ENCODE measurements around the gene CENPS. TPM values are rescaled to one million over a fixed set of nuclear protein-coding genes. Genes with fewer than 3 reads are reported as not detected.

The CENPS gene
- total RNA-seq, result 1 to 10 TPM; 1.9 to 3.4 TPM

GRCh38 chr1:10430216-10431069 is at the start of gene CENPS:
Gene CENPS, plus strand, starts transcription at chr1:10430433. Its CDS starts 85 bp downstream, at chr1:10430518.
- Histone ChIP-seq H3K9me3 (no peaks in the 10 kb centered on the region), H3K27me3 (no peaks in the 10 kb centered on the region), H3K27ac (peak within 1 kb of the TSS; percentile 63 to 70), H3K36me3 (no peaks in the 10 kb centered on the region), H3K4me1 (peaks cover 0 to 18% of the 10 kb centered on the region in 2 donors), H3K4me3 (peak within 1 kb of the TSS; percentile 53 to 75)
- TF ChIP-seq, protein P1, sequence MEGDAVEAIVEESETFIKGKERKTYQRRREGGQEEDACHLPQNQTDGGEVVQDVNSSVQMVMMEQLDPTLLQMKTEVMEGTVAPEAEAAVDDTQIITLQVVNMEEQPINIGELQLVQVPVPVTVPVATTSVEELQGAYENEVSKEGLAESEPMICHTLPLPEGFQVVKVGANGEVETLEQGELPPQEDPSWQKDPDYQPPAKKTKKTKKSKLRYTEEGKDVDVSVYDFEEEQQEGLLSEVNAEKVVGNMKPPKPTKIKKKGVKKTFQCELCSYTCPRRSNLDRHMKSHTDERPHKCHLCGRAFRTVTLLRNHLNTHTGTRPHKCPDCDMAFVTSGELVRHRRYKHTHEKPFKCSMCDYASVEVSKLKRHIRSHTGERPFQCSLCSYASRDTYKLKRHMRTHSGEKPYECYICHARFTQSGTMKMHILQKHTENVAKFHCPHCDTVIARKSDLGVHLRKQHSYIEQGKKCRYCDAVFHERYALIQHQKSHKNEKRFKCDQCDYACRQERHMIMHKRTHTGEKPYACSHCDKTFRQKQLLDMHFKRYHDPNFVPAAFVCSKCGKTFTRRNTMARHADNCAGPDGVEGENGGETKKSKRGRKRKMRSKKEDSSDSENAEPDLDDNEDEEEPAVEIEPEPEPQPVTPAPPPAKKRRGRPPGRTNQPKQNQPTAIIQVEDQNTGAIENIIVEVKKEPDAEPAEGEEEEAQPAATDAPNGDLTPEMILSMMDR (IDR thresholded peaks at IDR 0.05), result peak; percentile 98 to 99
- DNase-seq (ENCODE audit: low spot score), result peak; percentile 85

GRCh38 chr1:10380594-10381275 is 49.5 kb upstream of the CENPS start:
- Histone ChIP-seq H3K27me3 (no peaks in the 10 kb centered on the region), H3K4me3 (no peak overlapping the region), H3K4me1 (peaks cover 0 to 11% of the 10 kb centered on the region in 2 donors), H3K27ac (peak overlapping the region in 1 of 2 donors; percentile 8), H3K9me3 (no peaks in the 10 kb centered on the region), H3K36me3 (no peaks in the 10 kb centered on the region)
- no peak for DNase-seq (ENCODE audit: low spot score)
- TF ChIP-seq, protein P1 (IDR thresholded peaks at IDR 0.05), result no peak

DNA sequence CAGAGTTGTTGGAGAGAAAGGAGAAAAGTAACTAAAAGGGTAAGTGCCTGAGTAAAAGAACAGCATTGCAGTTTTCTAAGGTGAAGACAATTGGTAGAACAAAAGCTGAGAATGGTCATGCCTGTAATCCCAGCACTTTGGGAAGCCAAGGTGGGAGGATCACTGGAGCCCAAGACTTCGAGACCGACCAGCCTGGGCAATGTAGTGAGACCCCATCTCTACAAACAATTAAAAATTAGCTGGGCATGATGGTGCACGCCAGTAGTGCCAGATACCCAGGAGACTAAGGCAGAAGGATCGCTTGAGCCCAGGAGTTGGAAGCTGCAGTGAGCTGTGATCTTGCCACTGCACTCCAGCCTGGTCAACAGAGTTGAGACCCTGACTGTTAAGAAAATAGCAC is 46.6 kb upstream of the CENPS start:
- TF ChIP-seq, protein P1 (IDR thresholded peaks at IDR 0.05), result no peak
- Histone ChIP-seq H3K36me3 (no peaks in the 10 kb centered on the region), H3K9me3 (no peaks in the 10 kb centered on the region), H3K4me1 (peaks cover 0 to 18% of the 10 kb centered on the region in 2 donors), H3K27me3 (no peaks in the 10 kb centered on the region), H3K4me3 (no peak overlapping the region), H3K27ac (no peak overlapping the region)
- DNase-seq (ENCODE audit: low spot score), result no peak

DNA sequence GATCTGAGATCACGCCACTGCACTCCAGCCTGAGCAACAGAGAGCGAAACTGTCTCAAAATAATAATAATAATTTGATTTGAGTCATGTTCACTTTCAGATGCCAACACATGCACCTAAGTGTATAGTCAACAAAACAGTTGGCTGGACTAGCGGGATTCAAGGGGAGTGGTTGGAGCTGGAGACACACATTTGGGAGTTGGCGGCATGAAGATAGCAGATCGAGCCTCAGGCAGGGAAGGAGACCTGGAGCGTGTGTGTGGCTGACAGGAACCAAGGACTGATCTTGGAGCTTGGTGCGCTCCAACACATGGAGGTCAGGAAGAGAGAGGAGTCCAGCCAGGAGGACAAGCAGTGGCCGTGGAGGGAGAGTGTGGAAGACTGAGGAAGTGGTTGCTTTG is 46.0 kb upstream of the CENPS start:
- Histone ChIP-seq H3K4me1 (peaks cover 0 to 21% of the 10 kb centered on the region in 2 donors), H3K36me3 (no peaks in the 10 kb centered on the region), H3K4me3 (no peak overlapping the region), H3K27ac (no peak overlapping the region), H3K9me3 (no peaks in the 10 kb centered on the region), H3K27me3 (no peaks in the 10 kb centered on the region)
- DNase-seq (ENCODE audit: low spot score), result no peak
- TF ChIP-seq, protein P1 (IDR thresholded peaks at IDR 0.05), result no peak

- Histone ChIP-seq H3K9me3 (no peaks in the 10 kb centered on the region), H3K4me3 (no peak overlapping the region), H3K4me1 (peaks cover 0 to 21% of the 10 kb centered on the region in 2 donors), H3K36me3 (no peaks in the 10 kb centered on the region), H3K27me3 (no peaks in the 10 kb centered on the region), H3K27ac (peak overlapping the region; percentile 12 to 58)
- TF ChIP-seq, protein P1 (IDR thresholded peaks at IDR 0.05), result no peak
- DNase-seq (ENCODE audit: low spot score), result no peak
Measured at GRCh38 chr1:10386761-10387676, 43.2 kb upstream of the CENPS start.

Measured in right atrium auricular region (tissue), 2 donors.